LNCAP (cell line): ENCODE data around the gene HSPA4L.
A peak's percentile ranks its signal among the peaks of the same experiment; 100 is the strongest.

Source experiments
- TF ChIP-seq, protein P1 (sequence below): fragments of 450-650 bp; IDR thresholded peaks from 2 replicates; pipeline ENCODE4 v1.5.1; 2017; ENCODE audit warnings: mild to moderate bottlenecking

HSPA4L gene

DNA sequence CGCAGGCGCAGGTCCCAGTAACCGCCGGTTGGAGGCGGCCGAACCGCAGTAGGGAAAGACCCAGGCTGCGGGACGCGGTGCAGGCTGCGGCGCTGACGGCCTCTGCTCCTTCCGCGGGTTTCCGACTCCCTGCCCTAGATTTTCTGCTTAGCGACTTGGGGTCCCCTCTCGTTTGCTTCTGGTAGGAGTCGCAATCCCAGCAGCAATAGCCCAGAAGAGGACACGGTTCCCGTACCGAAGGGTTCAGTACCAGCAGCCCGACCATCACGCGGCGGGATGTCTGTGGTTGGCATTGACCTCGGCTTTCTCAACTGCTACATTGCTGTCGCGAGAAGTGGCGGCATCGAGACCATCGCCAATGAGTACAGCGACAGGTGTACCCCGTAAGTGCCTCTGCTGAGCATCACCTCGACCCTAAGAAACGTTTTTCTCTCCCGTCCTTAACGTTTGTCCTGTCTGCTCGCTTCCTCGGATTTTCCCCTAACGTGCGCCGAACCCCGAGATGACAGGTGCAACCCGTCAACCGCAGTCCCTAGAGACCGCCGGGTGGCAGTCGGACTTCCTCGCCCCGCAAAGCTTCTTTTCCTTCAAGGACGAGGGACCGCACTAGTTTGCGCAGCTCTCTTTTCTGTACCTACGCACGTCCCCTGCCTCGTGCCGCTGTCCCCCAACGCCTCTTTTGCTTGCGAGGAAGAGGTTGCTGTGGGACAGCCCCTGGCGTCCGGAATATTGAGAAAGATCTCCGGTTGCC, at the start of gene HSPA4L:
Gene HSPA4L (plus strand): TSS at position 48 of the 751 bp plus-strand sequence. CDS start 229 bp downstream, at position 277.
- TF ChIP-seq, protein P1, sequence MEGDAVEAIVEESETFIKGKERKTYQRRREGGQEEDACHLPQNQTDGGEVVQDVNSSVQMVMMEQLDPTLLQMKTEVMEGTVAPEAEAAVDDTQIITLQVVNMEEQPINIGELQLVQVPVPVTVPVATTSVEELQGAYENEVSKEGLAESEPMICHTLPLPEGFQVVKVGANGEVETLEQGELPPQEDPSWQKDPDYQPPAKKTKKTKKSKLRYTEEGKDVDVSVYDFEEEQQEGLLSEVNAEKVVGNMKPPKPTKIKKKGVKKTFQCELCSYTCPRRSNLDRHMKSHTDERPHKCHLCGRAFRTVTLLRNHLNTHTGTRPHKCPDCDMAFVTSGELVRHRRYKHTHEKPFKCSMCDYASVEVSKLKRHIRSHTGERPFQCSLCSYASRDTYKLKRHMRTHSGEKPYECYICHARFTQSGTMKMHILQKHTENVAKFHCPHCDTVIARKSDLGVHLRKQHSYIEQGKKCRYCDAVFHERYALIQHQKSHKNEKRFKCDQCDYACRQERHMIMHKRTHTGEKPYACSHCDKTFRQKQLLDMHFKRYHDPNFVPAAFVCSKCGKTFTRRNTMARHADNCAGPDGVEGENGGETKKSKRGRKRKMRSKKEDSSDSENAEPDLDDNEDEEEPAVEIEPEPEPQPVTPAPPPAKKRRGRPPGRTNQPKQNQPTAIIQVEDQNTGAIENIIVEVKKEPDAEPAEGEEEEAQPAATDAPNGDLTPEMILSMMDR, result peak; percentile 21; the same call in 1 of the 2 replicates

- TF ChIP-seq, protein P1, result peak; percentile 52
These were observed 49.3 kb upstream of the HSPA4L start for GRCh38 chr4:127732623-127733328.

- TF ChIP-seq, protein P1, result no peak
These were observed 47.1 kb upstream of the HSPA4L start for GRCh38 chr4:127734976-127735375.

DNA sequence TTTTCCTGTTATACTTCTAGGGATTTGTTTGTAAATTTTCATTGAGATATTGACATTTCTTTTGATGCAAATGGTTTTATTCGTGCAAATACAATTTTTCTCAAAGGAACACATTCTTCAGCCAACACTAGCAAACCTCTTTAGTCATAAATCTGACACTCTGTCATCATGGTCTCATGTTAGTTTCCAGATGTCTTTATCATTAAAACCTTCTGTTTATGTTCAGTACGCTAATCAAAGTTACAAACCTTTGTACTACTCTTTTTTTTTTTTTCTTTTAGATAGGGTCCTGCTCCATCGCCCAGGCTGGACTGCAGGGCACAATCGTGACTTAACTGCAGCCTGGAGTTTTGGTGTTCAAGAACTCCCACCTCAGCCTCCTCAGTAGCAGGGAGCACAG, 44.8 kb upstream of the HSPA4L start:
- TF ChIP-seq, protein P1, result no peak

DNA sequence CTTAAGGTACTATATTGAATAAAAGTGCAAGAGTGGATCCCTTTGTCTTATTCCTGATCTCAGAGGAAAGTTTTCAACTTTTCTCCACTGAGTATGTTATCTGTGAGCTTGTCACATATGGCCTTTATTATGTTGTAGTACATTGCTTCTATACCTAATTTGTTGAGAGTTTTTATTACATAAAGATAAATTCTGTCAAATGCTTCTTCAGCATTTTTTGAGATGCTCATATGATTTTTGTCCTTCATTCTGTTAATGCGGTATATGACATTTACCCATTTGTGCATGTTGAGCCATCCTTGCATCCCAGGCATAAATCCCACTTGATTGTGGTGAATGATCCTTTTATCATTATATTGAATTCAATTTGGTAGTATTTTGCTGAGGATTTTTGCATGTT, 40.9 kb upstream of the HSPA4L start:
- TF ChIP-seq, protein P1, result no peak

DNA sequence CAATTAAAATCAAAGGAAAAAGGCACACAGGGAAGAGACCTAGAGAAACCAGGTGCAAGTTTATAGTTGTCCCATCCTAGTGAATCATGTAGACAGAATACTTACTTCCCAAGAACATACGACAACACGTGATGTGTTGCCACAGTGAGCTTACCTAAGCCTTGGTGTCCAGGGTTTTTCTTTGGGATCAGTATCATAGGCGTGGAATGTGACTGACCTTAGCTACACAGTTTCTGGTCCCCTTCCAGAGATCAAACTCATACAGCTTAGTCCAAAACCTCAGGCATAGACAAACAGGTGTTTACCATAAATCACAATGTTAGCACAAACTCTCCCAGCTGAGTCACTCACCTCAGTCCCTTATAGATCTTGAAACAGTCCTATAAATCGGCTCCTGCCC, 34.2 kb upstream of the HSPA4L start:
- TF ChIP-seq, protein P1, result no peak

DNA sequence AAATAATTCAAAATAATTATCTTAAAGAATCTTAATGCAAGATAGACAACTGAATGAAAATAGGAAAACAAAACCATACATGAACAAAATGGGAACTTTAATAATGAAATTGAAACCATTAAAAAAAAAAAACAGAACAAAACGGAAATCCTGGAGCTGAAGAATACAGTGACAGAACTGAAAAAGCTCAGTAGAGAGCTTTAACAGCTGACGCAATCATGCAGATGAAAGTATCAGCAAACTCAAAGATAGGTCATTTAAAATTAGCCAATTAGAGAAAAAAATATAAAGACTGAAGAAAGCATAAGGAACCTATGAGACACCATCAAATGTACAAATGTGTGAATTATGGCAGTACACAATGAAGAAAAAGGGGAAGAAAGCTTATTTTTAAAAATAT, 33.2 kb upstream of the HSPA4L start:
- TF ChIP-seq, protein P1, result no peak
